WTC11 (cell line): Measurements from ENCODE around the gene PGF. TPM values are rescaled to one million over a fixed set of nuclear protein-coding genes. Genes with fewer than 3 reads are reported as not detected.

Experiments
- ATAC-seq: fragments of 200-7000 bp; cut with Tn5 transposase; 2 replicates; pipeline ENCODE4 v1.10.0; 2021; ENCODE audit warnings: mild to moderate bottlenecking, moderate library complexity
- CTCF ChIA-PET: fragments of 300-600 bp; sonication (Branson Sonifier 250); formaldehyde crosslinking; loops from one replicate; lab custom pipeline; 2021; ENCODE audit warnings: antibody characterized with exemption; lab: Charles Lee
- POLR2A ChIA-PET: fragments of 350-600 bp; sonication (Branson Sonifier 250); formaldehyde crosslinking; loops from one replicate; lab custom pipeline; 2021; ENCODE audit warnings: antibody characterized with exemption; lab: Charles Lee
- DNase-seq: peaks from one replicate; pipeline ENCODE4 v3.0.0; 2021; ENCODE audit warnings: low spot score
- H3K27ac Mint-ChIP-seq: 2 replicates; pipeline ENCODE4 v1.8.0; 2021; ENCODE audit warnings: mixed read lengths
- H3K27me3 Mint-ChIP-seq: 2 replicates; pipeline ENCODE4 v1.8.0; 2021; ENCODE audit warnings: low read depth, mild to moderate bottlenecking, moderate library complexity, mixed read lengths
- H3K36me3 Mint-ChIP-seq: 2 replicates; pipeline ENCODE4 v1.8.0; 2021; ENCODE audit warnings: mixed read lengths
- H3K4me1 Mint-ChIP-seq: 2 replicates; pipeline ENCODE4 v1.8.0; 2022; ENCODE audit warnings: mixed read lengths
- H3K4me3 Mint-ChIP-seq: 2 replicates; pipeline ENCODE4 v1.8.0; 2021; ENCODE audit warnings: mild to moderate bottlenecking, moderate library complexity, mixed read lengths
- H3K9me3 Mint-ChIP-seq: 2 replicates; pipeline ENCODE4 v1.8.0; 2021; ENCODE audit warnings: mixed read lengths
- AFF4 ChIP-seq: sonication (generic); formaldehyde crosslinking; IDR thresholded peaks from 2 replicates; pipeline ENCODE4 v1.8.1; 2023; ENCODE audit warnings: mild to moderate bottlenecking, missing genetic modification reagents, borderline replicate concordance
- ARID4B ChIP-seq: sonication (generic); formaldehyde crosslinking; IDR thresholded peaks from 2 replicates; pipeline ENCODE4 v1.8.0; 2023; ENCODE audit warnings: missing genetic modification reagents, mild to moderate bottlenecking, borderline replicate concordance
- ATF3 ChIP-seq: sonication (generic); formaldehyde crosslinking; conservative IDR thresholded peaks from 2 replicates; pipeline ENCODE4 v1.8.1; 2022; ENCODE audit warnings: mild to moderate bottlenecking, missing genetic modification reagents
- CBFB ChIP-seq: sonication (generic); formaldehyde crosslinking; IDR thresholded peaks from 2 replicates; pipeline ENCODE4 v1.8.1; 2022; ENCODE audit warnings: mild to moderate bottlenecking, low read depth, missing genetic modification reagents
- CDX4 ChIP-seq: fragments of 250-450 bp; sonication (Bioruptor Pico); IDR thresholded peaks from 2 replicates; pipeline ENCODE4 v1.9.0; 2021; ENCODE audit warnings: moderate library complexity, mild to moderate bottlenecking, inconsistent platforms, borderline replicate concordance
- FOXJ3 ChIP-seq: sonication (generic); formaldehyde crosslinking; IDR thresholded peaks from 2 replicates; pipeline ENCODE4 v1.9.0; 2021; ENCODE audit warnings: missing genetic modification reagents, mild to moderate bottlenecking, borderline replicate concordance
- MYBL2 ChIP-seq: sonication (generic); formaldehyde crosslinking; IDR thresholded peaks from 2 replicates; pipeline ENCODE4 v1.8.1; 2023; ENCODE audit warnings: mild to moderate bottlenecking, moderate library complexity, missing genetic modification reagents
- NR3C1 ChIP-seq: sonication (generic); formaldehyde crosslinking; conservative IDR thresholded peaks from 2 replicates; pipeline ENCODE4 v1.8.1; 2023; ENCODE audit warnings: low read depth, mild to moderate bottlenecking, missing genetic modification reagents
- PREB ChIP-seq: sonication (generic); formaldehyde crosslinking; IDR thresholded peaks from 2 replicates; pipeline ENCODE4 v1.8.1; 2022; ENCODE audit warnings: mild to moderate bottlenecking, missing genetic modification reagents, moderate library complexity, borderline replicate concordance
- TCF7 ChIP-seq: sonication (generic); formaldehyde crosslinking; IDR thresholded peaks from 2 replicates; pipeline ENCODE4 v1.8.0; 2022; ENCODE audit warnings: mild to moderate bottlenecking, low read depth, missing genetic modification reagents, moderate library complexity
- TEAD4 ChIP-seq: sonication (generic); formaldehyde crosslinking; IDR thresholded peaks from 2 replicates; pipeline ENCODE4 v1.8.0; 2022; ENCODE audit warnings: mild to moderate bottlenecking, missing genetic modification reagents
- USF1 ChIP-seq: sonication (generic); formaldehyde crosslinking; IDR thresholded peaks from 2 replicates; pipeline ENCODE4 v1.8.0; 2022; ENCODE audit warnings: mild to moderate bottlenecking, missing genetic modification reagents
- USF2 ChIP-seq: sonication (generic); formaldehyde crosslinking; IDR thresholded peaks from 2 replicates; pipeline ENCODE4 v1.8.1; 2023; ENCODE audit warnings: mild to moderate bottlenecking, missing genetic modification reagents, moderate library complexity
- ZMAT4 ChIP-seq: fragments of 250-450 bp; sonication (Bioruptor Pico); IDR thresholded peaks from 2 replicates; pipeline ENCODE4 v1.9.0; 2021; ENCODE audit warnings: mild to moderate bottlenecking
- ZNF232 ChIP-seq: sonication (generic); formaldehyde crosslinking; IDR thresholded peaks from 2 replicates; pipeline ENCODE4 v1.8.0; 2022; ENCODE audit warnings: mild to moderate bottlenecking, missing genetic modification reagents
- ZNF317 ChIP-seq: sonication (generic); formaldehyde crosslinking; IDR thresholded peaks from 2 replicates; pipeline ENCODE4 v1.8.1; 2023; ENCODE audit warnings: low read depth, mild to moderate bottlenecking, moderate library complexity, missing genetic modification reagents, borderline replicate concordance
- ZNF396 ChIP-seq: fragments of 250-450 bp; sonication (Bioruptor Pico); IDR thresholded peaks from 2 replicates; pipeline ENCODE4 v1.8.0; 2021; ENCODE audit warnings: mild to moderate bottlenecking, moderate library complexity, borderline replicate concordance
- ZNF423 ChIP-seq: fragments of 250-450 bp; sonication (Bioruptor Pico); IDR thresholded peaks from 2 replicates; pipeline ENCODE4 v2.1.2; 2022; ENCODE audit warnings: mild to moderate bottlenecking, moderate library complexity
- ZNF671 ChIP-seq: fragments of 250-450 bp; sonication (Bioruptor Pico); IDR thresholded peaks from 2 replicates; pipeline ENCODE4 v1.8.0; 2021; ENCODE audit warnings: mild to moderate bottlenecking
- total RNA-seq: library from RNA; stranded (reverse); gene quantifications from 3 replicates; pipeline ENCODE4 v1.2.3, GENCODE V29; 2021

PGF gene
- total RNA-seq, 1 experiment from 2014 or later, result 6.7 TPM

GRCh38 chr14:74941676-74942097 is 13.7 kb downstream of the PGF start:
- no peak for DNase-seq
- ATAC-seq, result no peak
- TF ChIP-seq ZNF423 (CRISPR knock-in tag) (no peak), USF2 (CRISPR knock-in tag) (no peak), CBFB (CRISPR knock-in tag) (no peak), ARID4B (no peak), ZMAT4 (CRISPR knock-in tag) (no peak), ZNF671 (CRISPR knock-in tag) (no peak), USF1 (CRISPR knock-in tag) (no peak), ZNF232 (CRISPR knock-in tag) (no peak), ZNF396 (CRISPR knock-in tag) (no peak), CDX4 (no peak), TEAD4 (CRISPR knock-in tag) (no peak)
- Mint-ChIP-seq H3K27me3 (no peaks in the 10 kb centered on the region; the same call in 1 of the 2 replicates), H3K9me3 (no peaks in the 10 kb centered on the region), H3K4me3 (no peak overlapping the region), H3K36me3 (no peaks in the 10 kb centered on the region), H3K4me1 (peaks cover 3% of the 10 kb centered on the region), H3K27ac (0 out of 2 replicates have a peak overlapping the region, but pooled peaks have one; percentile 29)
- ChIA-PET CTCF (interaction anchor here (0.8 to 2.0 kb wide), 9 partner anchors 9 to 122 kb away, joined by 3 to 11 read pairs (median 5); partner anchors contain the start of genes ACYP1 and RPS6KL1), POLR2A (interaction anchor here (0.7 kb wide), 1 partner anchor 113 kb away, joined by 3 read pairs; no protein-coding TSS in a partner anchor)

- ChIA-PET CTCF (interaction anchor here (0.8 to 2.0 kb wide), 5 partner anchors 8 to 82 kb away, joined by 3 to 10 read pairs (median 5); partner anchors contain the start of gene RPS6KL1), POLR2A (no interaction called here)
- no peaks in the 10 kb centered on the region for H3K36me3 Mint-ChIP-seq
- no peaks in the 10 kb centered on the region for H3K9me3 Mint-ChIP-seq
- no peak for DNase-seq
- H3K4me1 Mint-ChIP-seq, result peaks cover under 1% of the 10 kb centered on the region
- no peak for ATAC-seq
- no peak overlapping the region for H3K27ac Mint-ChIP-seq
- no peak overlapping the region for H3K4me3 Mint-ChIP-seq
- no peaks in the 10 kb centered on the region; the same call in 1 of the 2 replicates for H3K27me3 Mint-ChIP-seq
- TF ChIP-seq FOXJ3 (CRISPR knock-in tag) (no peak), TCF7 (CRISPR knock-in tag) (no peak), ATF3 (CRISPR knock-in tag) (no peak), PREB (no peak), AFF4 (CRISPR knock-in tag) (no peak), ZNF317 (CRISPR knock-in tag) (no peak), NR3C1 (no peak), MYBL2 (CRISPR knock-in tag) (no peak)
Observed at GRCh38 chr14:74940956-74941565, 14.3 kb downstream of the PGF start.
